RKO (cell line): ENCODE results near the gene APCDD1L.
A peak's percentile ranks its signal among the peaks of the same experiment; 100 is the strongest.

Experiments used
- DNase-seq: peaks from one replicate; pipeline ENCODE4 v3.0.0-alpha.2; 2016; ENCODE audit warnings: low spot score

Gene APCDD1L

DNA sequence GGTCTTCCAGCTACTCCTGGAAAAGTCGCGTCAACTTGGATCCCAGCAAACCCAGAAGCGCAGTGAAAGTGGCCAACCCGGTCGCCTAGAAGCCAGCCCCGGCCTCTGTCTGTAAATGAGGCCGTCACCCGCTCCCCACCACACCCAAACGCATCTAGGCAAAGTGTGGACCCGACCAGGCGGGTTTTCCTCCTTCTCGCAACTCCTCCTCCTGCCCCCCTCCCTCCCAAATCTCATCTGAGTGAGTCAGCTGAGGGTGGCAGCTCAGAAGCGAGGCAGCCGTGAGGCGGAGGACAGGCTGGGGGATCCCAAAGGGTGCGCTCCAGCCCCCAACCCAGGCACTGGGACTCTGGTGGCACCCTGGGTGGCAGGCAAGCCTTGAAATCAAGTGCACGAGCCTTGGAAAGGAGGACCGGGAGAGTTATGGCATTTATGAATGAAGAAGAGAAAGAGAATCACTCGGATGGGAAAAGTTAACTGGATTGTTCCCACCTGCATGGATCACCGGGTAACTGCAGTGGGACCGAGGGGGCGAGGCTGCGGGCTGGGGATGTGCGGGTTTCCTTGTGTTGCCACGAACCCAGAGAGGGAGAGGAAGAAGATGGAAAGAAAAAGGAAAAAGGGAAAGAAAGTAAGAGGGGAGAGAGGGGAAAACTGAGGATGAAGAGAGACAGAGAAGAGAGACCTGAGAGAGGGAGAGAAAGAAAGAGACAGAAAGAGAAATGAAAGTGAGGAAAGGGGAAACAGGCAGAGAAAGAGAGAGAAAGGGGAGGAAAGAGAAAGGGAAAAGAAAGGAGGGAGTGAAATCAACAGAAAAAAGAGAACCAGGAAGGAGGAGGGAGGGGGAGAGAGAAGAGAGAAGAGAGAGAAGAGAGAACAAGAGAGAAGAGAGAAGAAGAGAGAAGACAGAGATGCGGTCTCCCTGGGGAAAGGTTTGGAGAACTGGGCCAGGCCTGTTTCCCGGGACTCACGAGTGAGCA lies at the start of gene APCDD1L:
Gene APCDD1L, minus strand, starts transcription at position 167 of the 980 bp plus-strand sequence. CDS start 692 bp downstream, outside the sequence.
- no peak for DNase-seq

- DNase-seq, result no peak
Observed at GRCh38 chr20:58559368-58559729, 44.1 kb upstream of the APCDD1L start.

GRCh38 chr20:58558486-58559367 lies 43.5 kb upstream of the APCDD1L start:
- no peak for DNase-seq

- DNase-seq, result no peak
Observed at GRCh38 chr20:58557733-58558342, 42.6 kb upstream of the APCDD1L start.

DNA sequence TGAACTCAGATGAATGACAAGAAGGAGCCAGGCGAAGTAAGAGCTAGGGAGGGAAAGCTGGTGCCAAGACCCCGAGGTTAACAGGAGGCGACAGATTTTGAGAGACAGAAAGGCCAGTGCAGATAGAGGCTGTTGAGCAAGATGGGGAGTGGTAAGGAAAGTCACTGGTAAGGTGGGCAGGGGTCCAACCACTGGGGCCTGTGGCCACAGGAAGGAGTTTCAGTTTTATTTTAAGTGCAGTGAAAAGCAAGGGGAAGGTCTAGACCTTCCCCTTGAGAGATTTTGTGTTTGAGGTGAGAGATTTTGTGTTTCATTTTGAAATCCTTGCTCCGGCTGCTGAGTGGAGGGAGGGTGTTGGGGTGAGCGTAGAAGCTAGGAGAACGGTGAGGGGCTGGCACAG lies 41.8 kb upstream of the APCDD1L start:
- DNase-seq, result no peak

DNA sequence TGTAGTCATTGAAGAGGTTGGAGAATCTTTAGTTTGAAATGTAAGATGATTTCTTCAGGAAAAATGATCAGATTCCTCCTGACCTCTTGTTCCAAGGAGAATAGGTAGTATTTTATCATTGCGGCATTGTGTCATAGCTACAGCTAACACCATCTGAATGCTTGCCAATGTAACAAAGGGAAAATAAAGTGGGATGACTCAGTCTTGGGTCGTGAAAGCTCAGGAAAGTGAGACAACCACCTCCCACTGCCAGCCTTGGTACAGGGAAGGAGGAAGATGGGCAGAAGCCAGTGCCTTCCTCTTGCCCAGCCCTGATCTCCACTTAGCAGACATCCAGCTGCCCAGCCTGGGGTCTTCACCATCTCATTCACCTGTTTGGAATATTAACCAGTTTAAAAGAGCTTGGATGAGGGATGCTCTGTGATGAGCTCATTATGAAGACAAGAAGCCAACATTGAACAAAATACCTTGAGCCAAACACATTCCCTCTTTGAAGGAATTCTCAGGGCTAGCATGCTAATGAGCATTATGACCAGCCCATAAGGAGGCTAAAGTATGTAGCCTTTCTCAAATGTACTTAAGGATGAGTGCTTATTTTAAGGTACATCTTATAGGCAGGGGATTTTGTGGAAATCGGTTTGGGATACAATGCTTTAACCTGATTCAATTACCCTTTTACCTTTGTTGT lies 40.0 kb upstream of the APCDD1L start:
- DNase-seq, result peak; percentile 53

- no peak for DNase-seq
Observed at GRCh38 chr20:58554541-58554940, 39.3 kb upstream of the APCDD1L start.

GRCh38 chr20:58553841-58554240 lies 38.6 kb upstream of the APCDD1L start:
- DNase-seq, result no peak

GRCh38 chr20:58553166-58553696 lies 38.0 kb upstream of the APCDD1L start:
- DNase-seq, result no peak

DNA sequence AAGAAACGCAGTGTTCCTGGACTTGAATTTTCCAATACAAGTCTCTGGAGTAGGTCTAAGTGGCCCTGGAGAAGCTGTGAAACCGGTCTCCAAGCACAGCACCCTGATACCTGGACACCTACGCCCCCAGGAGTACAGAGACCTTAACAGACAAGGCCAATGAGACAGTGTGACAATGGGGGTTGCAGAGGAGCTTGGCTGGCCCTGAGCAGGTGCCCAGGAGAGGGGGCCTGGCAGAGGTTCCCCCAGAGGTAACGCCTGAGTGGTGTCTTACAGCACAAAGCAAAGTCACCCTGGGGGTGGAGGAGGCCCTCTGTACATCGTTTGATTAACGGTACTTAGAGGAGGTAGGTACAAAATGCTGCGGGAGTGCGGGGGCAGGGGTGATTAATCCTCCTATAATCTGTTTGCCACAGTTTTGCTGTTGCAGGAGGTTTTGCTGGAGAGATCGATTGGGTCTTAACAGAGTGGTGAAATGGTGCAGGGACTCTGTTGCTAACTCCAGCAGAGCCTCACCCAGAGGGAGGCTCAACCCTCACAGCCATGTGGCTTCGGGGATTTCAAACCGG lies 37.3 kb upstream of the APCDD1L start:
- DNase-seq, result no peak

- no peak for DNase-seq
Observed at GRCh38 chr20:58551631-58552030, 36.4 kb upstream of the APCDD1L start.

GRCh38 chr20:58550275-58551059 lies 35.3 kb upstream of the APCDD1L start:
- no peak for DNase-seq

GRCh38 chr20:58549231-58550209 lies 34.3 kb upstream of the APCDD1L start:
- no peak for DNase-seq

GRCh38 chr20:58547623-58548475 lies 32.6 kb upstream of the APCDD1L start:
- DNase-seq, result no peak

DNA sequence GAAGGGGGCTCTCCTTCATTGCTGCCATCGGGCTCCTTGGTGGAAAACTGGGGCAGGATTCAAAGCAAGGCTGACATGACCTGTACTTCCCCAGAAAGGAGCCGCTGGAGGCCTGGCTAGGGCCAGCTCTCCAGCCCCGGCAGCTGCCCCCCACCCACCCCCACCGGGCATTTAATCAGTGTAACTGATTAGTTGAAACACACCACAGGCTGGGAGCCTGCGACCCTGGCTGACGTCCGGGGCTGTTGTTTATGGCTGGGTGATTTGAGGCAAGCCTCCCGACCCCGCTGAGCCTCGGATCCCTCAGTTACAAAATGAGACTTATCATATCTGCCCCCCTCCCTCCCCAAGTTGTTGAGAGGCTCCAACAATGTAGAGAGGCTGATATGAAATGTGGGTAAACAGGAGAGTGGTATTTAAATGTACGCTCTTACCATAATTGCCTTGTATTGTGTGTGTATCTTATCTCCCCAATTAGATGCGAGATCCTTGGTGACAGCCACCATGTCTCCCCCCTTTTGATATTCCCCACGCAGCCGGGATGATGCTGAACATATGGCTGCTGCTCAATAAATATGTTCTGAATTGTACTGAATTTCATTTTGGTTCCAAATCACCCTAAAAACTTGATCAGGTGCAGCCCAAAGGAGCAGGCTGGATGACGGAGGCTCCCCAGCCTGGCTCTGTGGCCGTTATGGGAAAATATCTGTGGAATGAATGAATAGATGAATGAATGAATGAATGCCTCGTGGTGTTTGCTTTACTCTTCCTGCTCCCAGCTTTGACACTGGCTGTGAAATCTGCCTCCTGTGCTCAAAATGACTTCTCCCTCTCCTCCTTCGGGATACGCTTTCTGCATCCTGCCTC lies 31.8 kb upstream of the APCDD1L start:
- no peak for DNase-seq

DNA sequence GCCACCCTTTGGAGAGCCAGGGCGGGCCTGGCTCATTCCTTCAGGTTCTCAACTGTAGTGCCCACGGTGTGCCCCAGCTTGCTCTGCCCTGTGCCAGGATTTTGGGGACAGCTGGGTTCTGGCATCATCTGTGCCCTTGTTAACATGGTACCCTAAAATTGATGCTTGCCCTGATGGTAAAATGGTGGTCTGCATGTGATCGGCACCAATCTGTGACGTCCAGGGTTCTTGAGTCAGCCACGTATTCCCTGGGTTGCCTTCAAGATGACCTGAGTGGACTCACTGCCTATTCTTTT lies 31.2 kb upstream of the APCDD1L start:
- no peak for DNase-seq
